Measurements from ENCODE around the gene GLI1.
A peak's percentile ranks its signal among the peaks of the same experiment; 100 is the strongest.
"Not testable (repeated sequence)": the region's sequence is repeated elsewhere in the genome, so short reads cannot be mapped to it uniquely, and the experiment has no call there.

The GLI1 gene

DNA sequence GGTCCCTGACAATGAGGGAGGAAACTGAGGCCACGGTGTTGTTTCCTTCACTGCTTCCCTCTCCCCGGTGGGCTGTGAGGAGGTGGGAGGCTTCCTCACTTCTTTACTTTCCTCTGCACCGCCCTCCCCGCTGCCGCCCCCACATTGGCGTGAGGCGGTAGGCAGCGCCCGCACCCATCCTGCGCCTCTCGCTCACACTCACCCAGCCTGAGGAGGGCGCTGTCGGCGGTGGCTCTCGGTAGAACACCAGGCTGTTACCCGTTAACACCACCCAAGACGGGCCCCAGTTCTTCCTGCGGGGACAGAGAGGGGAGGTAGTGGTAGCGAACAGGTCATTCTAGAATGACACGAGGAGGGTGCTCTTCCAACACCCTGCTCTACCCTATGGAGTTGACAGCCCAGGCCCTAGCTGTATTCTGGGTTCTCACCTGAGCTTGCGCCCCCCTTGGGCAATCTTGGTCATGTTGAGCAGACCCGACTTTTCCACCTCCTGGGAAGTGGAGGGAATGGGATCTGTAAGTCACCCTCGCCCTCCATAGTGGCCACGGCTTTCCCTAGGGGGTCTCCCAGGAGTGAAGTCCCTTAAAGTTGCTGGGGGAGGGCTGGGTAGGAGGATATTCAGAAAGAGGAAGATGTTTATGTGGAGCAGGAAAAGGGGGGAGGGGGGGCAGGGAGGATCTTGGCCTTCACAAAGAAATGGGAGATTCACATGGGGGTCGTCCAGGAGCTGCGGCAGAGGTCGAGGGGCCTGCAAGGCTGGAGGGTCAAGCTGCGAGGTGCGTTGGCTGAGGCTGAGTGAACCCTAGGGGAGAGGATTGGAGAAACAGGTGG, 16.8 kb downstream of the GLI1 start:
- peak; percentile 41 for DNase-seq (ENCODE audit: low read depth)

GRCh38 chr12:57476993-57477709, 17.6 kb downstream of the GLI1 start:
- no peak for DNase-seq (ENCODE audit: low read depth)

- peak; percentile 58 for DNase-seq (ENCODE audit: low read depth)
Measured at GRCh38 chr12:57477710-57478681, 18.4 kb downstream of the GLI1 start.

GRCh38 chr12:57479043-57479375, 19.4 kb downstream of the GLI1 start:
- no peak for DNase-seq (ENCODE audit: low read depth)

DNA sequence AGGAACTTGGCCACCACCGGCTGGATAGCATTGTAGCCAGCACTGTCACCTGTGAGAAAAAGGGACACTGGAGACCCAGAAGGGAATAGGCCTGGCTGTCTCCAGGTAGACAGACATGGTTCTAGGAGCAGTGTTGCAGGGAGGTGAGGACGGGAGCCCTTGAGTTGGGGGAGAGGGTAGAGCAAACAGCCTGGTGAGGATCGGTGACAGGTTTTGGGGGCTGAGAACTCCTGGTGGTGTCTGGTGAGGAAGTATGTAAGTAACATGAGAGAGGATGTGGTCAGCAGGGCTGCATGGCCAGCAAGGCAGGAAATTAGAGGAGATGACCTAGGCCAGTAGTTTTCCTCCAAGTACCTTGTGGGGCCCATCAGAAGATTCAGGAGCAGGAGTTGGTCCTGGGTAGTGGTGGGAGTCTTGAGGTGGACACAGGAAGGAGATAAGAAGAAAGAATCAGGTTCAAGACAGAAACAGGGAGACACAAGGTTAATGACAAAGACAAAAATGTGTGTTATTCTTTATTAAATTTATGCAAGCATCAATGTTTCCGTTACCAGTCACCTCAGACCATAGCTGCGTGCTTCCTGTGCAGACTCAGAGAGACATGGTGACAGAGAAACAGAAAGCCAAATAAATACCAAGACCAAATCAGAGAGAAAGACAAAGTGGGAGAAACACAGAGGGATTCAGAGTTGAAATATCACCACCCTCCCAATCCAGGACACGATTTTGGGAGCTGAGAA, 20.0 kb downstream of the GLI1 start, which contains the start of gene ARHGAP9:
Gene ARHGAP9, minus strand, starts transcription at position 491 of the 740 bp plus-strand sequence. Its CDS starts 460 bp downstream, at position 31.
- DNase-seq (ENCODE audit: low read depth) = peak; percentile 61

GRCh38 chr12:57481671-57482070, 22.1 kb downstream of the GLI1 start:
- no peak for DNase-seq (ENCODE audit: low read depth)

GRCh38 chr12:57483466-57483865, 23.9 kb downstream of the GLI1 start:
- DNase-seq (ENCODE audit: low read depth) = no peak

- no peak for DNase-seq (ENCODE audit: low read depth)
Measured at GRCh38 chr12:57485695-57486094, 26.1 kb downstream of the GLI1 start.

GRCh38 chr12:57487055-57487596, 27.5 kb downstream of the GLI1 start:
- no peak for DNase-seq (ENCODE audit: low read depth)

- peak; percentile 89 for DNase-seq (ENCODE audit: low read depth)
Measured at GRCh38 chr12:57487597-57488401, 28.2 kb downstream of the GLI1 start, which contains the start of gene MARS1. Gene MARS1 (plus strand): TSS chr12:57488068. CDS start chr12:57488091, 23 bp downstream.

DNA sequence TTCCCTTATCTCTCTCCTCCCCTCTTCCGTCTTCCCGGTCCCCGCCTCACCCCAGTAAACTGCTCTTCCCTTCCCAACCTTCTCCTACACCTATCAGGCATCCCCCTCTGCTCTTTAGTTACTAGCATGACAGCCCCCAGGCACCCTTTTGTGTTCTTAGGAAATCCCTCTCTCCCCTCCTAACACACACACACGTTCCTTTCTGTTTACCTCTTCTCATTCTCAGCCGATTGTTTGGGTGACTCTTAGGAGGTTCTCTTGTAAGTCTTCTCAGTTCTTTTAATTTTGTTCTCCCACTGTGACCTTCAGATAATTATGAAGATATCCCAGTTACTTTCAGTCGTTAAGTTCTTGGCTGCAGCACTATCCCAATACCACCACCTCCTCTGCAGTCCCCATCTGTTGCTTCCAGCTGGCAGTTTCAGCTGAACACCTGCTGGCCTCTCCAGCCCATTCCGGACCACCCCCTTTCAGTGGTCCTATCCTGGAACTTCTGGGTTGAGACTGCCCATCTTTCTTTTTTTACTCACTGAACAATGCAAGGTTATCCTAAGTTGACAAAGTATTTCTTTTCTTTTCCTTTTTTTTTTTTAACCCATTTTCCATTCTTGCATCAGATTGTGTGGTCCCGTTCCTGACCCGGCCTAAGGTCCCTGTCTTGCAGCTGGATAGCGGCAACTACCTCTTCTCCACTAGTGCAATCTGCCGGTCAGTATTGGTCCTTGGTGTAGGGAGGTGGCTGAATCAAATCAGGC, 29.0 kb downstream of the GLI1 start:
- no peak for DNase-seq (ENCODE audit: low read depth)

GRCh38 chr12:57489157-57489641, 29.6 kb downstream of the GLI1 start:
- no peak for DNase-seq (ENCODE audit: low read depth)

DNA sequence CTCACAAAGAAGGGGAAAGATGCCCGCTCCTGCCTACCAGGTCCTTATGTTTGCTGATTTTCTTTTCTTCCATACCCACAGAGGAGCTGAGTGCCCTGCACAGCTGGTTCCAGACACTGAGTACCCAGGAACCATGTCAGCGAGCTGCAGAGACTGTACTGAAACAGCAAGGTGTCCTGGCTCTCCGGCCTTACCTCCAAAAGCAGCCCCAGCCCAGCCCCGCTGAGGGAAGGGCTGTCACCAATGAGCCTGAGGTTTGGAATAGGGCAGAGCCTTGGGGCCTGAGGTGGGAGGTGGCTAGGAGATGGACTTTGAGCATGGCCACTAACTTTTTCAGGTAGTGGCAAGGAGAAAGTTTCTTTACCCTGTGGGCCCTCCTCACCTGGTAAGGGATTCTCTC, 30.5 kb downstream of the GLI1 start:
- DNase-seq (ENCODE audit: low read depth) = no peak

DNA sequence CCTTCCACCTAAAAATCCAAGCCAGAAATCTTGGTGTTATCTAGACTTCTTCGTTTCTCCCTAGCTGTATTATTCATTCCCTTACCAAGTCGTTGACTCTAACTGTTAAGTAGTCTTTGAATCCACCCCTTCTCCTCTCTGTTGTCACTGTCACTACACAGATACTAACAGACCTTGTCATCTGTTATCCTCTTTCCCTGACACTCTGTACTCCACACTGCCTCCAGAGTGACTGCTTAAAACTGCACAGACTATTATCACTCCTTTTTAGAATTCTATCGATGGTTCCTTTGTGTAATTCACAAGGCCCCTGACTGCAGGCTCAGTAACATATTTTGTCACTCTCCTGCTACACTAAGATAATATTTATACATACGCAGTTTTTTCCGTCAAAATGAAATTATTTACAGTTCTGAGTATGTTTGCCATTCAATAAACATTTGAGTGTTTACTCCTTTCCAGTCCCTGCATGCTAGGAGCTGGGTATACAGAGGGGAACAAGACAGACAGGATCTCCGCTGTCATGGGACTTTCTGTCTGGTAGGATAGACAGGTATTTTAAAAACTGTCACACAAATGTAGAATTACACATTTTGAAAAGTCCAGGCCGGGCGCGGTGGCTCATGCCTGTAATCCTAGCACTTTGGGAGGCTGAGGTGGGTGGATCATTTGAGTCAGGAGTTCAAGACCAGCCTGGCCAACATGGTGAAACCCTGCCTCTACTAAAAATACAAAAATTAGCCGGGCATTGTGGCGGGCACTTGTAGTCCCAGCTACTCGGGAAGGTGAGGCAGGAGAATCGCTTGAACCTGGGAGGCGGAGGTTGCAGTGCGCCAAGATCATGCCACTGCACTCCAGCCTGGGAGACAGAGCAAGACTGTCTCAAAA, 32.1 kb downstream of the GLI1 start:
- DNase-seq (ENCODE audit: low read depth) = no peak

DNA sequence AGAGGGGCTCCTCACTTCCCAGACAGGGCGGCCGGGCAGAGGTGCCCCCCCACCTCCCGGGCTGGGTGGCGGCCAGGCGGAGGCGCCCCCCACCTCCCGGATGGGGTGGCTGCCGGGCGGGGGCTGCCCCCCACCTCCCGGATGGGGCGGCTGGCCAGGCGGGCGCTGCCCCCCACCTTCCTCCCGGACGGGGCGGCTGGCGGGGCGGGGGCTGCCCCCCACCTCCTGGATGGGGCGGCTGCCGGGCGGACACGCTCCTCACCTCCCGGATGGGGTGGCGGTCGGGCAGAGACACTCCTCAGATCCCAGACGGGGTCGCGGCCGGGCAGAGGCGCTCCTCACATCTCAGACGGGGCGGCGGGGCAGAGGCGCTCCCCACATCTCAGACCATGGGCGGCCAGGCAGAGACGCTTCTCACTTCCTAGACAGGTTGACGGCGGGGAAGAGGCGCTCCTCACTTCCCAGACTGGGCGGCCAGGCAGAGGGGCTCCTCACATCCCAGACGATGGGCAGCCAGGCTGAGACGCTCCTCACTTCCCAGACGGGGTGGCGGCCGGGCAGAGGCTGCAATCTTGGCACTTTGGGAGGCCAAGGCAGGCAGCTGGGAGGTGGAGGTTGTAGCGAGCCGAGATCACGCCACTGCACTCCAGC, 35.6 kb downstream of the GLI1 start:
- DNase-seq (ENCODE audit: low read depth) = not testable (repeated sequence)

- DNase-seq (ENCODE audit: low read depth) = no peak
Measured at GRCh38 chr12:57496822-57497221, 37.2 kb downstream of the GLI1 start.
